ENCODE results near the gene TMC1.

The TMC1 gene

GRCh38 chr9:72524820-72525540 lies 3.6 kb downstream of the TMC1 start (continued):
- TF ChIP-seq ZFP30 (CRISPR knock-in tag; IDR thresholded peaks at IDR 0.05), result no peak
- no peak for TF ChIP-seq CSRNP3 (CRISPR knock-in tag; IDR thresholded peaks at IDR 0.05)
- no peak for TF ChIP-seq ZNF8 (CRISPR knock-in tag; IDR thresholded peaks at IDR 0.05)

- TF ChIP-seq CREB5 (CRISPR knock-in tag; IDR thresholded peaks at IDR 0.05; ENCODE audit: low read depth) (no peak), PATZ1 (CRISPR knock-in tag; IDR thresholded peaks at IDR 0.05; ENCODE audit: borderline replicate concordance) (no peak), ZFP30 (CRISPR knock-in tag; IDR thresholded peaks at IDR 0.05) (no peak), TOX (CRISPR knock-in tag; IDR thresholded peaks at IDR 0.05; ENCODE audit: borderline replicate concordance) (no peak), OSR1 (CRISPR knock-in tag; IDR thresholded peaks at IDR 0.05) (no peak), ESRRG (CRISPR knock-in tag; IDR thresholded peaks at IDR 0.05) (no peak), ZFP3 (CRISPR knock-in tag; IDR thresholded peaks at IDR 0.05) (no peak)
- ATAC-seq, result peak; percentile 95
These were observed 5.7 kb downstream of the TMC1 start for GRCh38 chr9:72526901-72527800.

GRCh38 chr9:72527801-72528195 lies 6.4 kb downstream of the TMC1 start:
- peak; percentile 30; the same call in 2 of the 3 replicates for ATAC-seq
- TF ChIP-seq RARB (CRISPR knock-in tag; IDR thresholded peaks at IDR 0.05) (no peak), CSRNP3 (CRISPR knock-in tag; IDR thresholded peaks at IDR 0.05) (no peak), ZNF8 (CRISPR knock-in tag; IDR thresholded peaks at IDR 0.05) (no peak), CREB5 (CRISPR knock-in tag; IDR thresholded peaks at IDR 0.05; ENCODE audit: low read depth) (no peak), BACH2 (CRISPR knock-in tag; IDR thresholded peaks at IDR 0.05; ENCODE audit: borderline replicate concordance) (no peak), ZNF70 (CRISPR knock-in tag; IDR thresholded peaks at IDR 0.05) (no peak)

- no peak for ATAC-seq
- TF ChIP-seq CSDC2 (CRISPR knock-in tag; IDR thresholded peaks at IDR 0.05) (no peak), CSRNP3 (CRISPR knock-in tag; IDR thresholded peaks at IDR 0.05) (no peak), TSHZ2 (CRISPR knock-in tag; IDR thresholded peaks at IDR 0.05) (no peak), PPARA (CRISPR knock-in tag; IDR thresholded peaks at IDR 0.05; ENCODE audit: borderline replicate concordance) (no peak), TOX (CRISPR knock-in tag; IDR thresholded peaks at IDR 0.05; ENCODE audit: borderline replicate concordance) (no peak), GLIS3 (CRISPR knock-in tag; IDR thresholded peaks at IDR 0.05) (no peak), ZNF70 (CRISPR knock-in tag; IDR thresholded peaks at IDR 0.05) (no peak), ZFP3 (CRISPR knock-in tag; IDR thresholded peaks at IDR 0.05) (no peak), BACH2 (CRISPR knock-in tag; IDR thresholded peaks at IDR 0.05; ENCODE audit: borderline replicate concordance) (no peak), RARB (CRISPR knock-in tag; IDR thresholded peaks at IDR 0.05) (no peak), TCF4 (CRISPR knock-in tag; IDR thresholded peaks at IDR 0.05; ENCODE audit: borderline replicate concordance) (no peak), ZNF8 (CRISPR knock-in tag; IDR thresholded peaks at IDR 0.05) (no peak), PATZ1 (CRISPR knock-in tag; IDR thresholded peaks at IDR 0.05; ENCODE audit: borderline replicate concordance) (no peak), ZC3H10 (CRISPR knock-in tag; IDR thresholded peaks at IDR 0.05) (no peak), OSR1 (CRISPR knock-in tag; IDR thresholded peaks at IDR 0.05) (no peak)
These were observed 8.1 kb downstream of the TMC1 start for GRCh38 chr9:72529531-72529930.

All from SK-N-SH treated with all-trans-retinoic acid at 6 μM for 48 hours (cell line).